Hematopoietic multipotent progenitor cell treated with erythropoietin and hydrocortisone succinate and interleukin-3 and kit ligand, for 6 days (in vitro differentiated cells): Measurements from ENCODE around the gene RHOU.

ENCODE experiments used
- DNase-seq: peaks from one replicate; pipeline ENCODE4 v3.0.0-alpha.2; 2015

The RHOU gene

DNA sequence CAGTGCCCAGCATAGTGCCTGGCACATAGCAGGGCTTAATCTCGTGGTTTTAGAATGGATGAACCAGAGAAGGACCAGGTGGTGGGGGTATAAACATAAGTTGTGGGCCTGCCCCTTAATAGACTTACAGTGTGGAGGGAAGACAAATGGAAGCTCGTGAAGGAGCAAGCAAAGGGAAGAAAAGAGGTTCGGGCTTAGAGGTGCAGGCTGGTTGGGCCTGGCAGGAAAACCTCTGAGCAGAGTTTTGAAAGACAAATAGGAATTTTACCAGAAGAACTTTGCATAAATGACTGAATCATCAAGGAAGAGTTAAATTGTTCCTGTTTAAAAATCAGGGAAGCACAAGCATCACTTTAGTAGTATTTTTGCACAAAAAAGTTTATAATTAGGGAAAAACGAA is 4.5 kb downstream of the RHOU start:
- DNase-seq, result no peak

DNA sequence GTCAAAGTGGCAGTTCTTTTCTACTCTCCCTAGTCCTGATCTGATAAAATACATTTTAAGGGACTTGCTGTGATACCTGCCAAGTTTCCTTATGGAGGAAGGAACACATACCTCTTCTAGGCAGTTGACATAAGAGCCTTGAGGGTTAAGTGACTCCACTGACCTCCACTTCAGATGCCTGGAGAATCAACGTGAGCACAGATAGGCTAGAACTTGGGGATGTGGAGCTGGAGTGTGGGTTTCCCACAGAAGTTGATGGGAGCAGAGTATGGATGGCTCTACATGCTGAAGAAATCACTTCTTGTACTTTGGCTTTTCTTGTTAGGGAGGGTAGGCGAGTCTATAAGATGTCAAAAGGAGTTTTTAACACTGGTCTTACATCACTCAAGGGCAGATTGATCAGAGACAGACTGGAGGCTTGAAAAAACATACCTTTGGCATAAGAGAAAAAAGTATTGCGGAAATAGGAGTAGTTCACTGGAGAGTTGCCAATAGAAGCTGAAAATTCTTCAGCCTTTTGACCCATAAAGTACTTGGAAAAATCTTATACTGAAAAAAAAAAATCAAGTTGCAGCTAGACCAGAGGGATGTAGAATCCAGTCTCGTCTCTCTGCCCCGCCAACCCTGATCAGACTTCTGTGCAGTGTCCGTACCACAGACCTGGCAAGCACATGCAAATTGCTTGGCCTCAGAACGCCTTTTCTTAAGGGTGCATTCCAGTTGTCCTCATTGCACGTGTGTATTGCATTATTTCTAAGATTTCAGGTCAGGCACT is 5.5 kb downstream of the RHOU start:
- DNase-seq, result no peak

DNA sequence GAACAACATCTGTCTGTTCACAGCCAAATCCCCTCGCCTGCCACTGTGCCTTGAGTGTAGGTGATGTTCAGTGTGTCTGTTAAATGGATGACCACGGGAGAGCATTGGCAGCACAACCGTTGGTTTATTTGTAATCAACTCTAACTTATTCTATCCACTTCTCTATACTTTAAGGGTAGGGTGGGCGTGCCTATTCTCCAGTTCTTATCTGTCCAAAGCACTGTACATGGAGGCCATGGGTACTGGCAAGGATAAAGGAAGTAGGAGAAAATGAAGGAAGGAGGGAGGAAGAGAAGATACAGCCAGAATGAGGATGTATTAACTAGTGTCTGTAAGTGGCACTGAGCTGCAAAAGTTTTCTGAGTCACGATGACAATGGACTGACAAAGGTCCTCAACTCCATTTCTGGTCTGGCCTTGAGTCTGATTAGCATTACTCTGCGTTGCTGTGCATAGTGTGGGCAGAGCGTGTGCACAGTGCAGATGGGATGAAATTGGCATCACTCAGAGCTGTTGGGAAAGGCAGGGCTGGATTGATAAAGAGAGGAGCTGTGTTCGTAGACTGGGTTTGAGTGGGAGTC is 7.1 kb downstream of the RHOU start:
- DNase-seq, result peak; percentile 74

DNA sequence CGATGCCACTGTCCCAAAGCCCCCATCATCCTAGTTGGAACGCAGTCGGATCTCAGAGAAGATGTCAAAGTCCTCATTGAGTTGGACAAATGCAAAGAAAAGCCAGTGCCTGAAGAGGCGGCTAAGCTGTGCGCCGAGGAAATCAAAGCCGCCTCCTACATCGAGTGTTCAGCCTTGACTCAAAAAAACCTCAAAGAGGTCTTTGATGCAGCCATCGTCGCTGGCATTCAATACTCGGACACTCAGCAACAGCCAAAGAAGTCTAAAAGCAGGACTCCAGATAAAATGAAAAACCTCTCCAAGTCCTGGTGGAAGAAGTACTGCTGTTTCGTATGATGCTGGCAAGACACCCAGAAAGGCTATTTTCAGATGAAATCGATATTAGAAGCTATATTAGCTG is 8.1 kb downstream of the RHOU start:
- DNase-seq, result no peak

DNA sequence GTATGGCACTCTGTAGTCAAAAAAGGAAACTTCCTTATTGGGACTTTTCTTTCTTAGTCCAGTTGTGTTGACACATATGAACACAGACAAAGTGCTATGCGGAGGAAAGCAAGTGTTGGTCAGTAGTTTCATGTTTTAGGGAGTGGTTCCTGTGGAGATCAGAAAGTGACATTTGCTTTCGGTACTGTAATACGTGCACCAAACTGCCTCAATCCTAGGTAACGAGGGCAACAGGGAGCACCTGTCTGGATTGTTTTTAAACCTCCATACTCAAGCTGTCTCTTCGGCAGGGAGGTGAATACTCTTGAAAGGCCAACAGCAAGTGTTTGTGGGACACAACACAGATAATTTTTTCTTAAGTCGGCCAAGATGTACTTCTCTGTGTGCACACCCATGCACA is 9.1 kb downstream of the RHOU start:
- no peak for DNase-seq

DNA sequence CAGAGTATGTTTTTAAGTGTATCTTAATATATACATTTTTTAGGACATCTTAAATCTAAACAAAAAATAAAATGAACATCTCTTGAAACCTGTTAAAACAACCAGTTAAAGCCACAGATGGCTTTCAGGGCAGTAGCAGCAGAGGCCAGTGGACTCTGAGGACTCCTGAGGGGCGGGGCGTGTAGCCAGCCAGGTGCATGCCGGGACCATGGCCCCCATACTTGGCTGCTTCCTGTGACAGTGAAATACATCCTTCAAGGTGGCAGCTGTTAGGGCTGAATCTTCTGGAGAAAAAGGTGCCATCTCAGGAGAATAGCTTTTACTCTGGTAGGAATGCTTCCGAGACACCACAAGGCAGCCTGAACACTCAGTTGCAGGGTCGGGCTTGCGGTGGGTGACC is 9.6 kb downstream of the RHOU start:
- DNase-seq, result no peak

DNA sequence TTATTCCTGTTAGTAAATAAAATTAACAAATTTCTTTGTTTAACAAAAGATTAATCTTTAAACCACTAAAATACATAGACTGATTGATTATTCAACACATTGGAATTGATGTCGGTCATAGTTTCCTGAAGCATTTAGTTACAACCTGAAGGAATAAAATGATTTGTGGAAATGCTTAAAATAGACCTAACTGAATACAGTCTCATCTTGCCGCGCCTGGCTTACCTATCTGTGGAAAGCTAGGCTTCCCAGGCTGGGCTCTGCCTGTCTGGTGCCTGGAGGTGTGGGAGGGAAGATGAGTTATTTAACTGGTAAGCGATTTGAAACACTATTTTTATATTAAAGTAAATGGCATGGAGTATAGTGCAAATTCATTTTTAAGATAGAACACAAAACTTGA is 10.2 kb downstream of the RHOU start:
- no peak for DNase-seq

DNA sequence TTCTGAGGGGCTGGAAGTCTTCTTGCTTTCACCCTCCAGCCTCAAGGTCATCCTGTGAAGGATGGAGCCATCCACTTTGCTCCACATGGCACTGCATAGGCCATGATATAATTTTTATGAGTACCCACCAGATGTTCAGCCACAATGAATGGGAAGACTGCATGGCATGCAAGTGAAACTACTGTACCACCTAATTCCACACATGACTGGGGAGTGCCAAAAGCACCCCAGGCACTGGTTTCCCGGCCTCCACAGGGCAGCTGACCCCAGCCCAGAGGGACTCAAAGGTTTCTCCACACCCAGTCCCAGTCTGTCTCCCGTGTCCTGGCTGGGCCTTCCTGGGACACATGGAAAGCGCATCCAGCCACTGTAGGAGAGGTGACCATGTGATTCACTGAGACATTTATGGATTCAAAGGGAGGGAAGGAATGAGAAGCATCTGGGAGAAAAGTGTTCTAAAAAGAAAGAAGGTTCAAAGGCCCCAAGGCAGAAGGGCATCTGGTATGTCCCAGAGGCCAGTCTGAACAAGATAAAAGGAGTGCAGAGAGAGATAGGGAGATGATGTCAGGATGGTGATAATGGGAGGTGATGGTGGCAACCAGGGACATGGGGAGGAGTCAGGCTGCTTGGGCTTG is 12.1 kb downstream of the RHOU start:
- DNase-seq, result no peak

DNA sequence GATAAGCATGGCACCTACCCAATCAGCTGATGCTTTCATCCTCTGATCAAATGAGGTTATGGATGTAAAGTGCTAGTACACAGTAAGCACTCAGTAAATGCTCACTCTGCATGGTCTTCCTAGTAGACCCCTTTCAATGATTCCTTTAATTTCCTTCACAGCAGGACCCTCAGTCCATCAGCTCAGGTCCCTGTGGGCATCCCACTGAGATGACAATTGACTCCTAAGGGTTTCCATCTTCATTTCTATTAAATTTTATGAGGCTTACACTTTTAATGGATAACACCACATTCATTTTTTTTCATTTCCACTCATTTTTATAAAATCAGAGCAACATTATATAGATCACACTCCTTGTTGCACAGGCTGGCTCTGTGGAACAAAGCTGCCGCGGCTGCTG is 12.8 kb downstream of the RHOU start:
- DNase-seq, result no peak

DNA sequence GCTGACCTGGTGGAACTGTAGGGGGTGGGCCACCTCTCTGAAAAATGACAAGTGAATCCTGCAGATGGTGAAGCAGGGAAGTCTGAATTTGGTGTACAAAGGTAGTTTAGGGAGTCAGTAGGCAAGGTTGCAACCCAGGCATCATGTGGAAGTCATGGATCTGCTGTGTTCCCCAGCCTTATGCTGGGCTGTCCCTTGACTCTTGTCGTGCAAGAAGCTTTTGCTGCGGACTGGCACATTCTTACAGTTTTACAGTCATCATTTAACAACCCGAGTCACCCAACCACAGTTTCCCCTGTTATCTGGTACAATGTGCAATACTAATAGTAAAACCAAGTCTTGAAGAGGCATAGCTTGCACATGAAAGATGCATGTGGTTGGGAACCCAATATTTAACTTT is 13.2 kb downstream of the RHOU start:
- DNase-seq, result no peak

DNA sequence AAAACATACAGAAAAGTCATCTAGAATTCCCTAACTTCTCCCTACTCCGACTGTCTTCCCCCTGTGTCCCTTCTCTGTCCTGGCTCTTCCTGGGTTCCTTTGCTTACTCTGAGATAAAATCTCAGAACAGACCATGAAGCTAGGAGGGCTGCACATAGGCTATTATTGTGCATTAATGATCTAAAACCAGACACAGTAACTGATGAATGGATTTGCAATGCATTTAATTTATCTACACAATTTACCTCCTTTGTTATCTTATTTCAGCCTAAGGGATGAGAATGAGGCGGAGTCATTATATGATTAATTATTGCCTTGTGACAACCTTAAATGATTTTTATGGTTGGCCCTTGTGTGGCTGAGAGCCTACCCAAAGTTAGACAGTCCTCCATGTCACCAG is 14.5 kb downstream of the RHOU start:
- no peak for DNase-seq

DNA sequence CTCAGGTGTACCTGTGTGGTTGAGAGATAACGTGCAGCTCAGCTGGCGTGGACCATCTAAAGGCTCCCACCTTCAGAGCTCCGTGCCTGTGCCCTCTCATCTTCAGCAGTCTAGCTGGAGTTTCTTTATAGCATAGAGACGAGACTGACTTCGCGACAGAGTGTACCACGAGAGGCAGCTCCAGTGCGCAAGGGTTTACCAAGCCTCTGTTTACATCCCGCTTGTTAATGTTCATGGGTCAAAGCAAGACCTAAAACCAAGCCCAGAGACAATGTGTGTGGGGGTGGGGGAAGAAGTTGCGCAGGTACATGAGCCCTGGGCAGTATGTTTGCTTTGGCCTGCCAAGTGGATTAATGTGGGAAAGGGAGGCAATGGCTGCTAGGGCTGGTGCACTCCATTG is 15.6 kb downstream of the RHOU start:
- DNase-seq, result no peak

DNA sequence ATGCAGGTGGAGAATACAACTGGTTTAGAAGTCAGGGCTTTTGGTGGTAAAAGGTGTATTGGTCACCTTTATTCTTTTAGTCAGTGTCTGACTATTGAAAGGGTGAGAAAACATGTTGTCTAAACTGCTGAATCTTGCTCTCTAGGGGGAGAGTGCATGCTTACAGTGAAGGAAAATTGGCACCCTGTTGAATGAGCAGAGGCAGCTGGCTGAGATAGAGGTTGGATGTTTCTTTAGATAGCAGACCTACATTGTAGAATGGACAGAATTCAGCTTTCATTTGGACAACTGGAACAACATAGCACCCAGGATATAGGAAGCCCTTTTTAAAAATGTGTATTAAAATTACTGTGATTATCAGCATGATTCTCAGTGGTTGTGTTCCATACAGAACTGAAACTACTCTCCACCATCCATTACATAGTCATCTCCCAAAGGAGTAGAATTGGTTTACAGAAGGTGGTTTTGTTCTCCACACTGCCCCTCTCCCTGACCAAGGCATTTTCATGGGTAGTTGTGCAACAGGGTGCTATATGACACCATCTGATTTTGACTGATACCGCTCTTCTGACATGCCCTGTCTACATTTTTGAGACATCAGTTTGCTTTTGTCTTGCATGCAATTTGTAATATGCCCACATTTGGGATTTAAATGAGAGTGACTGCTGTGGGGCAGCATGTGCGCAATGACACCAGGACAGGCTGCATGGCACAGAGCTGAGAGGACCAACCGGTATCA is 16.2 kb downstream of the RHOU start:
- DNase-seq, result no peak

DNA sequence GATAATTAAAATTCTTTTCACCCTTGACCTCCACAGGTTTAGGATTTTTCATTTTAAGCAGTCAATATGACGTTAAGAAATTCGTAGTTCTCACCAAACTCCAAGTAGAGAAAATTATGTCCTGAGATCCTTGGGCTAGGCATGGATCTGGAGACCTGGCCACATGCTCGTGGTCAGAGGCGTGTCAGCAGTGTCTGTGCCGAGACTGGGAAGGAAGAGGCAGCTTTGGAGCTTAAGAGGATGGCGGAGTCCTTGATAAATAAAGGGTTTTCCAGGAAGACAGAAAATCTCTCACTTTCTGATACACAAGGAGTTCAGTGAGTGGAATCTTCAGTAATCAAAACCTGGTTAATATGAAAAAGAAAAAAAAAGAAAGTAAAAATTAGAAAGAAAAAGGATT is 17.0 kb downstream of the RHOU start:
- no peak for DNase-seq

DNA sequence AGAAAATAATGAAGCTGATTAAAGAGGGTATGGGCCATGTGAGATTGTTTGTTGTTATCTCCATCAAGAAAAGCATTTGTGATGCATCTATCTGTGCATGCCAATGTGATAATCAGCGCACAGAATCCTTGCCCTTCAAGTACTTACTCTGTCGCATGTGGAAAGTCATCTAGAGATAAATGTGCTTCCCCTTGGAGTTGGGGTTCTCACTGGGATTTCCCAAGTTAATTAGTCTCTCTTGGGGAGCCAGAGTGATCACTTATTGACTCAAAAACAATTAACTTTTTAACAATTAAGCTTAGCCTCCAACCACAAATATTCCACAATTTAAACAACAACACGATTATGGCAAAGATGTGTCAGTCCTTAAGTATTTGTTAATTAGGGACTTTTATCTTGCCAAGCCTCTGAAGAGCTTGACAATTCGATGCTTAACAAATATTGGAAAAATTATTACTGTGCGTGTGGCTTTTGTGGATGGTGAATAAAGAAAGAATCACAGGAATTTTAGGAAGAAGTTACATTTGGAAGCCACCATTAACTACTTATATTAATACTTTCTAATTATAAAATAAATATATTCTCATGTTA is 17.5 kb downstream of the RHOU start:
- no peak for DNase-seq

DNA sequence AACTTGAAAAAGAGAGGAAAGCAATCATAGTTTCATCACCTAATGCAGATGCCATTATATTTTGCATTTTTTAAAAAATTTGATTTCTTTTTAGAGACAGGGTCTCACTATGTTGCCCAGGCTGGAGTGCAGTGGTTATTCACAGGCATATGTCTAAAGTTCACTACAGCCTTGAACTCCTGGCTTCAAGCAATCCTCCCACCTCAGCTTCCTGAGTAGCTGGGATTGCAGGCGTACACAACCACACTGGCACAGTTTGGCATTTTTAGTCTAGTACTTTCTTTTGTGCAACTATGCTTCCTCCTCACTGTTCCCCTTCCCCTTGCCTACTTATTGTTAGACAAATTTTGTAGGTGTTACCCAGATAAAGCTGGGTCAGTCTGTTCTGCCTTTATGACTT is 18.0 kb downstream of the RHOU start:
- DNase-seq, result no peak

DNA sequence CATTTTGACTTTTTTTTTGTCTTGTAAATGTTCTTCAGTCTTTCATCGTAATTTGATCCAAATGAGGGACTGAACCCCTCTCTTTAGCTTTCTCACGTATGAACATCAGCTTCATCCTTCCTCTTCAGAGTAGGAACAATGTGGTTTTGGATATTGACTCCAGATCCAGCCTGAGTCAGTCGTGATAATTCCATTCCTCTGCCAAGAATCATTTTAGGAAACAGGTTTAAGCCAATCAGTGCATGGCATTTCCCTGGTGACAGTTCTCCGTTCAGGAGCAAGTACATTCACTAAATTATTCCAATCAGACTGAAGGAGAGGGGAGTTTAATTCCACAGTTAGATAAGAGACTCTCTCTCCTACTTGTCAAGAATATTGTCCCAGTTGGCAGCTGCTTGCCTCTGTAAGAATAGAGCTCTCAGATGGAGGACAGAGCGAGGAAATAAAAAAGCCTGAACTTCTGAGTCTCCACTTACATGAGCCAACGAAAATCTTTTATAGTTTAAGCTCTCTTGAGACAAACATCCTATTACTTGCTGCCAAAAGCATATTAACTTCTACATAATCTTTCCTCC is 18.6 kb downstream of the RHOU start:
- DNase-seq, result no peak

DNA sequence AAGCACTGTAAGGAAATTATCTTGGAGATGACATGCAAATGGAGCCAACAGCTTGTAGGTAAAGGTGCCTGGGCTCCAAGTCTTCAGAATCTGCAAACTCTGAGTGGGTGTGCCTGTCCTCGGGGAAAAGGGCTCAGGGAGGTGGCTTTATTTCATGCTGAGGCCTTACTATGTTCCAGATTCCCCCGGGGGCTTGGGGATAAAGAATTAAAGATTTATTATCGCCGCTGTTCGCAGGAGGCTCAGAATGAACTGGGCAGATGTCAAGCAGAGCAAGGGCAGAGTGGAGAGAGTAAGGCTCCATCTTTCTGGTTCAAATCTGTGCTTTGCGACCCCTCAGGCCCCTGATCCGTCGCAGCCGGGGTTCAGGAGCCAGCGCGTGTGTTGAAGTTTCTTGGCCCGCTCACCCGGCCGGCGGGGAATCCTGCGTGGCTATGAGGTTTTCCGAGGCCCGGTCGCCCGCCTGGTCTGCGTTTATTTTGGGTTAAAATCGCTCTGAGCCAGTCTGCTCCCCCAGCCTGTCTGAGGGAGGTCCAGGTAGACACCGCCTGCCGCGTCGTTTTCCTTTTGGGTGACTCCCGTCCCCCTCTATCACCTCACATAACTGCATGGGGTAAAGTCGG is 19.5 kb downstream of the RHOU start:
- no peak for DNase-seq

DNA sequence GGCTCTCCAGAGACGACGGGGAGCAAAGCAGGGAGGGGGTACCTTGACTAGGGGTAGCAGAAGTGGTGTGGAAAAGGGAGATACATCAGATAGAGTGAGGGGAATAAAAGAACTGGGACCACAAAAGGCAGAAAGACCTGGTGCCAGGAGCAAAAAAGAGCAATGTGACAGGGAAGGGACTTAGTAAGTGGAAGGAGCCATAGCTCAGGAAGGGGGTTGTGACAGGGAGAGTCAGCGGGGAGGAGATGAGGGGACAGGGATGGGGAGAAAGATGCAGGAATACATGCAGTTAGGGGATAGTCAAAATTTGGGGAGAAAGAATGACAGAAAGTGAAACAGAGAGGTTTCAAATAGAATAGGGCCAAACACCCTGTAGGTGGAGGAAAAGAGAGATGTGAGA is 20.5 kb downstream of the RHOU start:
- no peak for DNase-seq

DNA sequence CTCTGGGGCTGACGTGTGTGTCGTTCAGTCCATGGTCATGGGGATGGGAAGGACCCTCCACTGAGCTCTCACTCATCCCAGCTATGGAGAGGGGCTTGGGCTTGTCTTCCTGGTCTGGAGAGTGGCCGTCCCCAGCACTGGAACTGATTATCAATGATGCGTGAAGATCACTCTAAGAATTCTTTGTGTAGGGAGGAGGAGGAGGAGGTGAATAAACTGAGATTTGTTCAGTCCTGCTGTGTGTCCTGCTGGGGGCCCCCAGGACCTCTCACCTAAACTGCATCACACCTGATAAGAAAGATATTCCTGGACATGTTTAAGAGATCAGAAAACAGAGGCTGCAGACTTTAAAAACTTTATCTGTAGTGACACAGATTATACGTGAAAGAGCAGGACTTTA is 21.2 kb downstream of the RHOU start:
- no peak for DNase-seq

DNA sequence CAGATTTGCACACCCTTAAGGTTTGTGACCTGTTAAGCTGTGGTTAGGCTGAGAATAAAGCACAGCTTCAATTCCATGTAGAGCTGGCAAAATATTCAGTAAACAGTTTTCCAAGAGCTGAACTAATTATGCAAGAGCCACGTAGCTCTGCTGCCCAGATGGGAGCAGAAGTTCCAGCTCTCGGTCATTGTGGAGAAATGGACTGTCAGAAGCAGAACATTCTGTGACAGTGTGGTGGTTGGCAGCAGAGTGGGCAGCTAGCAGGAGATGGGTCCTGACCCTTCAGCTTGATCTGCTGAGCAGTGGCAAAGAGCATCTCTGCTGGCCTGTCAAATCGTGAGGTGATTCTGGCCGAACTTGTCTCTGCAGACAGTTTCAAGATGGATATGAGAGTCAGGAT is 23.2 kb downstream of the RHOU start:
- DNase-seq, result no peak

DNA sequence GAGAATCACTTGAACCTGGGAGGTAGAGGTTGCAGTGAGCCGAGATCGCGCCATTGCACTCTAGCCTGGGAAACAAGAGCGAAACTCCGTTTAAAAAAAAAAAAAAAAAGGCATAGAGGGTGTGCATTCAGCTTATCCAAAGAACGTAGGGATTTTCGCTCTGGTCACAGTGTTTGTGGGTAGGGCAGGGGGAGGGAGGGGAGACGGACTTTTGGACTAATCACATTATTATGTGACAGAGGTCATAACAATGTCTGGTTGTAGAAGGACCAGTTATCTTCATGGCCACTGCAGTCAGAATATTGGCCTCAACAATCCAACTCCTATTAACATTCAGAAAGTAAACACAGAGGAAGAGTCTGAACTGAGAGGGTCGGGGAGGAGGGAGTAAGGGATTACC is 25.7 kb downstream of the RHOU start:
- DNase-seq, result no peak

DNA sequence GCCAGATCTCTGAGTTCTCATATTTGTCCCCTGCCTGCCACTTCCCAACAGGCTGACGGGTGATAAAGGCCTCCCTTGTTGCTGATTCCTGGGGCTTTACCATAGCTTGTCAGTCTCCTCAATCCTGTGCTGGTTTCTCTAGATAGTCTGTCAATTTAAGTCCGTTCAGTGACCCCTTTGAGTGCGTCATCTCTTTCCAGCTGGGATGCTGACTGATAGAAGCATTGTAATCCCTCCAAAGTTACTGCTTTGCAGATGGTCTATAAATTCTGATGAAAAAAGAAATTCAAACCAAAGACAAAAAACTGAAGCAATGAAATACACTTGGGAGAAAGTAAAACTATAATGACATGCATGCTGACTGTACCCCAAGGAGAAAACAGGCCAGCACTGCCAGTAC is 28.3 kb downstream of the RHOU start:
- no peak for DNase-seq
